ENCODE measurements around the gene MT1B. TPM values are rescaled to one million over a fixed set of nuclear protein-coding genes. Genes with fewer than 3 reads are reported as not detected.

MT1B gene
- polyA plus RNA-seq, 1 of the 3 experiments (the other 2 are of a cell fraction): not detected

- TF ChIP-seq CHD2 (IDR thresholded peaks at IDR 0.05; ENCODE audit: low read length, partially characterized antibody) (no peak), FOXJ3 (CRISPR knock-in tag; IDR thresholded peaks at IDR 0.05) (no peak), IRF3 (IDR thresholded peaks at IDR 0.05; ENCODE audit: low read depth, low read length) (no peak), PBX3 (IDR thresholded peaks at IDR 0.05) (no peak), FOSL2 (IDR thresholded peaks at IDR 0.05; ENCODE audit: borderline replicate concordance, low read depth) (no peak), GABPA (IDR thresholded peaks at IDR 0.05; ENCODE audit: low read depth) (no peak), POLR2AphosphoS5 (IDR thresholded peaks at IDR 0.05; ENCODE audit: low read depth, low read length) (no peak), MAX (IDR thresholded peaks at IDR 0.05; ENCODE audit: low read depth) (no peak), CTCF (IDR thresholded peaks at IDR 0.05) (no peak), MEF2A (IDR thresholded peaks at IDR 0.05; ENCODE audit: borderline replicate concordance, low read depth) (no peak), RAD21 (IDR thresholded peaks at IDR 0.05; ENCODE audit: low read length) (no peak), RXRA (IDR thresholded peaks at IDR 0.05; ENCODE audit: borderline replicate concordance, low read depth) (no peak), TEAD4 (IDR thresholded peaks at IDR 0.05; ENCODE audit: borderline replicate concordance, insufficient read depth) (no peak), EP300 (IDR thresholded peaks at IDR 0.05; ENCODE audit: borderline replicate concordance in 1 of 2, low read depth in 1 of 2, low read length in 1 of 2) (no peak)
- ChIA-PET CTCF (interaction anchor here (0.6 to 1.6 kb wide), 5 partner anchors 11 to 618 kb away, joined by 3 to 6 read pairs (median 3); no protein-coding TSS in a partner anchor), POLR2A (no interaction called here)
- H3F3A ChIP-seq (replicated peaks; ENCODE audit: insufficient read depth): peaks cover 7% of the 10 kb centered on the region
- H3K27me3 ChIP-seq (ENCODE audit: insufficient read depth): no peaks in the 10 kb centered on the region
- no peaks in the 10 kb centered on the region for H4K20me1 ChIP-seq (ENCODE audit: insufficient read depth)
- no peak for DNase-seq
- no peak overlapping the region for H3K4me3 ChIP-seq (ENCODE audit: low read depth in 2 of 2, low read length in 1 of 2)
- 96% methylated on average over 2 of the region's 2 CpGs for WGBS (ENCODE audit: low lambda C conversion rate)
- H3K9me2 ChIP-seq: no peaks in the 10 kb centered on the region
- no peak overlapping the region for H3K27ac ChIP-seq (ENCODE audit: low read depth in 2 of 2, low read length in 1 of 2)
- no peaks in the 10 kb centered on the region for H3K9me3 ChIP-seq
- no peak overlapping the region for H2AFZ ChIP-seq (ENCODE audit: low read depth)
- H3K9ac ChIP-seq: no peak overlapping the region
- H3K4me1 ChIP-seq (ENCODE audit: control insufficient read depth in 1 of 2, insufficient read depth in 2 of 2, low read depth in 1 of 2, low read length in 1 of 2): peaks cover 2 to 7% of the 10 kb centered on the region in 2 experiments; a peak in 1 of 4 replicates
- H3K79me2 ChIP-seq (ENCODE audit: insufficient read depth): peaks cover 13% of the 10 kb centered on the region; the same call in 1 of the 2 replicates
- H3K4me2 ChIP-seq: no peak overlapping the region
- H3K36me3 ChIP-seq (replicated peaks in 1 of 2; ENCODE audit: control insufficient read depth in 1 of 2, insufficient read depth in 2 of 2, low read length in 1 of 2): no peaks in the 10 kb centered on the region
Measured at GRCh38 chr16:56623637-56624036, 28.0 kb upstream of the MT1B start.
